Pons (tissue), 1 donor: ENCODE measurements around the gene CAPS2.

Experiments used
- DNase-seq: peaks from one replicate; pipeline ENCODE4 v3.0.0-alpha.2; 2016; ENCODE audit warnings: low spot score

The CAPS2 gene

GRCh38 chr12:75305412-75306332 lies 24.5 kb downstream of the CAPS2 start:
- no peak for DNase-seq

GRCh38 chr12:75302781-75303180 lies 27.3 kb downstream of the CAPS2 start:
- no peak for DNase-seq

GRCh38 chr12:75302225-75302624 lies 27.9 kb downstream of the CAPS2 start:
- no peak for DNase-seq

GRCh38 chr12:75294797-75295196 lies 35.3 kb downstream of the CAPS2 start:
- DNase-seq: no peak

- no peak for DNase-seq
These were observed 35.8 kb downstream of the CAPS2 start for GRCh38 chr12:75294336-75294735.

- DNase-seq: no peak
These were observed 39.1 kb downstream of the CAPS2 start for GRCh38 chr12:75291014-75291413.

GRCh38 chr12:75289753-75290152 lies 40.4 kb downstream of the CAPS2 start:
- DNase-seq: peak; percentile 31

- no peak for DNase-seq
These were observed 41.3 kb downstream of the CAPS2 start for GRCh38 chr12:75288860-75289259.

- DNase-seq: no peak
These were observed 54.4 kb downstream of the CAPS2 start for GRCh38 chr12:75275702-75276101.

- DNase-seq: no peak
These were observed 58.5 kb downstream of the CAPS2 start for GRCh38 chr12:75271576-75271975.

- no peak for DNase-seq
These were observed 60.0 kb downstream of the CAPS2 start for GRCh38 chr12:75270157-75270556.

GRCh38 chr12:75269209-75269608 lies 60.9 kb downstream of the CAPS2 start:
- DNase-seq: no peak

- no peak for DNase-seq
These were observed 69.8 kb downstream of the CAPS2 start for GRCh38 chr12:75260316-75260715.

GRCh38 chr12:75259143-75259542 lies 71.0 kb downstream of the CAPS2 start:
- no peak for DNase-seq

GRCh38 chr12:75257510-75257909 lies 72.6 kb downstream of the CAPS2 start:
- DNase-seq: no peak

GRCh38 chr12:75245108-75245507 lies 85.0 kb downstream of the CAPS2 start:
- DNase-seq: no peak

GRCh38 chr12:75239987-75240386 lies 90.1 kb downstream of the CAPS2 start:
- DNase-seq: no peak

- DNase-seq: no peak
These were observed 93.9 kb downstream of the CAPS2 start for GRCh38 chr12:75236206-75236605.

GRCh38 chr12:75227132-75227531 lies 103.0 kb downstream of the CAPS2 start:
- DNase-seq: no peak
